HCT116 (cell line): ENCODE data around the gene FABP3.

ENCODE experiments used
- CEBPB ChIP-seq: IDR thresholded peaks from 2 replicates; pipeline ENCODE4 v1.6.1; 2012; ENCODE audit warnings: low read depth
- CTCF ChIP-seq, 3 experiments: fragments of 200-600 bp in 1 of 3; sonication (generic) in 1 of 3; IDR thresholded peaks in 2 of 3; conservative IDR thresholded peaks in 1 of 3; 2 replicates each; pipeline ENCODE4 v1.5.1; 2012 to 2017; ENCODE audit warnings: low read depth in 2 of 3, low read length in 2 of 3, antibody characterized with exemption in 1 of 3, borderline replicate concordance in 1 of 3, control low read depth in 1 of 3, mild to moderate bottlenecking in 1 of 3, mixed read lengths in 1 of 3, mixed run types in 1 of 3, moderate library complexity in 1 of 3; ENCODE audit not compliant: insufficient read depth in 1 of 3
- ELF1 ChIP-seq: IDR thresholded peaks from 2 replicates; pipeline ENCODE4 v1.6.1; 2012; ENCODE audit warnings: low read depth, borderline replicate concordance
- POLR2A ChIP-seq: IDR thresholded peaks from 2 replicates; pipeline ENCODE4 v1.7.0; 2011; ENCODE audit warnings: borderline replicate concordance; ENCODE audit not compliant: insufficient read depth, insufficient read length; ENCODE audit errors: extremely low read depth
- SIN3A ChIP-seq: IDR thresholded peaks from 2 replicates; pipeline ENCODE4 v1.6.1; 2012; ENCODE audit warnings: low read depth
- SP1 ChIP-seq: IDR thresholded peaks from 2 replicates; pipeline ENCODE4 v1.6.1; 2012; ENCODE audit warnings: low read depth
- YY1 ChIP-seq: IDR thresholded peaks from 2 replicates; pipeline ENCODE4 v1.6.1; 2011; ENCODE audit warnings: low read length, low read depth, moderate library complexity, mild to moderate bottlenecking; ENCODE audit not compliant: insufficient replicate concordance; ENCODE audit errors: extremely low read depth
- ZNF274 ChIP-seq: fragments of 200-500 bp; sonication (Bioruptor generic); IDR thresholded peaks from 2 replicates; pipeline ENCODE4 v1.6.1; 2014; ENCODE audit warnings: mild to moderate bottlenecking, low read depth, low read length, inconsistent platforms
- TF ChIP-seq, protein P1 (sequence below): IDR thresholded peaks from 2 replicates; pipeline ENCODE4 v1.6.1; 2012
- TF ChIP-seq, protein P2 (sequence below): IDR thresholded peaks from 2 replicates; pipeline ENCODE4 v1.6.1; 2012; ENCODE audit warnings: low read depth

DNA sequence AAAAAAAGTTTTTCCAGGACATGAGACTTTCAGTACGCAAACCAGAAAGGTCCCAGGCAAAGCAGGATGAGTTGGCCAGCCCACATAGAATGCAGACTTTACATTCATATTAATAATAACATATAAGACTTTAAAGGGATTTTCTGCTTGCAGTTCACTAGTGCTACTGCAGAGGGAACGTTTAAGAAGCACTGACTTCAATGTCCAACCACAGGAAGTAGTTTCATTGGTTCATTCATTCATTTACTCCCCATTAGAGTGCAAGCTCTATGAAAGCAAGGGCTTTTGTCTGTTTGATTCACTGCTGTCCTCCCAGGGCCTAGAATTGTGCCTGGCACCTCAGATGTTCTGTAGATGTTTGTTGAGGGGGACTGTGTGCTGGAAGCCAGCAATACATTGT, 28.4 kb upstream of the FABP3 start:
- TF ChIP-seq CTCF (IDR thresholded peaks at IDR 0.05 in 2 of 3, conservative IDR thresholded peaks at IDR 0.05 in 1 of 3; ENCODE audit: borderline replicate concordance in 1 of 3, insufficient read depth in 1 of 3, low read depth in 2 of 3, low read length in 2 of 3), result no peak; a peak in 1 of 6 replicates
- no peak for TF ChIP-seq CEBPB
- no peak for TF ChIP-seq POLR2A
- TF ChIP-seq YY1, result no peak
- TF ChIP-seq, protein P1, sequence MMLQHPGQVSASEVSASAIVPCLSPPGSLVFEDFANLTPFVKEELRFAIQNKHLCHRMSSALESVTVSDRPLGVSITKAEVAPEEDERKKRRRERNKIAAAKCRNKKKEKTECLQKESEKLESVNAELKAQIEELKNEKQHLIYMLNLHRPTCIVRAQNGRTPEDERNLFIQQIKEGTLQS, result no peak
- TF ChIP-seq ZNF274, result no peak
- TF ChIP-seq, protein P2, sequence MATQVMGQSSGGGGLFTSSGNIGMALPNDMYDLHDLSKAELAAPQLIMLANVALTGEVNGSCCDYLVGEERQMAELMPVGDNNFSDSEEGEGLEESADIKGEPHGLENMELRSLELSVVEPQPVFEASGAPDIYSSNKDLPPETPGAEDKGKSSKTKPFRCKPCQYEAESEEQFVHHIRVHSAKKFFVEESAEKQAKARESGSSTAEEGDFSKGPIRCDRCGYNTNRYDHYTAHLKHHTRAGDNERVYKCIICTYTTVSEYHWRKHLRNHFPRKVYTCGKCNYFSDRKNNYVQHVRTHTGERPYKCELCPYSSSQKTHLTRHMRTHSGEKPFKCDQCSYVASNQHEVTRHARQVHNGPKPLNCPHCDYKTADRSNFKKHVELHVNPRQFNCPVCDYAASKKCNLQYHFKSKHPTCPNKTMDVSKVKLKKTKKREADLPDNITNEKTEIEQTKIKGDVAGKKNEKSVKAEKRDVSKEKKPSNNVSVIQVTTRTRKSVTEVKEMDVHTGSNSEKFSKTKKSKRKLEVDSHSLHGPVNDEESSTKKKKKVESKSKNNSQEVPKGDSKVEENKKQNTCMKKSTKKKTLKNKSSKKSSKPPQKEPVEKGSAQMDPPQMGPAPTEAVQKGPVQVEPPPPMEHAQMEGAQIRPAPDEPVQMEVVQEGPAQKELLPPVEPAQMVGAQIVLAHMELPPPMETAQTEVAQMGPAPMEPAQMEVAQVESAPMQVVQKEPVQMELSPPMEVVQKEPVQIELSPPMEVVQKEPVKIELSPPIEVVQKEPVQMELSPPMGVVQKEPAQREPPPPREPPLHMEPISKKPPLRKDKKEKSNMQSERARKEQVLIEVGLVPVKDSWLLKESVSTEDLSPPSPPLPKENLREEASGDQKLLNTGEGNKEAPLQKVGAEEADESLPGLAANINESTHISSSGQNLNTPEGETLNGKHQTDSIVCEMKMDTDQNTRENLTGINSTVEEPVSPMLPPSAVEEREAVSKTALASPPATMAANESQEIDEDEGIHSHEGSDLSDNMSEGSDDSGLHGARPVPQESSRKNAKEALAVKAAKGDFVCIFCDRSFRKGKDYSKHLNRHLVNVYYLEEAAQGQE, result no peak
- no peak for TF ChIP-seq ELF1
- no peak for TF ChIP-seq SIN3A
- TF ChIP-seq SP1, result no peak
